Measurements from ENCODE around the gene UBE2B.

DNA sequence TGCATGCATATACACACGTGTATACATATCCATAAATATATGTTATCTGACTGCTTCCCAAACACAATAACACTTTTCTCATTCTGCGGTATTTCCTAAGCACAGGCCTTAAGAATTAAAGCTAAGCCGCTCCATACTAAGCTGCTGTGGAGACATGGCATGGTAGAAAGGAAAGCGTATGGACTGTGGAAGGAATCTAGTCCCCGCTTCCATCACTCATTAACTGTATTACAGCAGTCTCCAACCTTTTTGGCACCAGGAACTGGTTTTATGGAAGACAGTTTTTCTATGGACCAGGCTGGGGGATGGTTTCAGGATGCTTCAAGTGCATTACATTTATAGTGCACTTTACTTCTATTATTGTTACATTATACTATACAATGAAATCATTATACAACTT, 15.7 kb upstream of the UBE2B start:
- TF ChIP-seq ELF4 (CRISPR knock-in tag; IDR thresholded peaks at IDR 0.05; ENCODE audit: low read depth) (no peak), JUN (CRISPR knock-in tag; IDR thresholded peaks at IDR 0.05) (no peak), TCF7 (CRISPR knock-in tag; IDR thresholded peaks at IDR 0.05; ENCODE audit: low read depth) (no peak)
- TF ChIP-seq, protein P1, sequence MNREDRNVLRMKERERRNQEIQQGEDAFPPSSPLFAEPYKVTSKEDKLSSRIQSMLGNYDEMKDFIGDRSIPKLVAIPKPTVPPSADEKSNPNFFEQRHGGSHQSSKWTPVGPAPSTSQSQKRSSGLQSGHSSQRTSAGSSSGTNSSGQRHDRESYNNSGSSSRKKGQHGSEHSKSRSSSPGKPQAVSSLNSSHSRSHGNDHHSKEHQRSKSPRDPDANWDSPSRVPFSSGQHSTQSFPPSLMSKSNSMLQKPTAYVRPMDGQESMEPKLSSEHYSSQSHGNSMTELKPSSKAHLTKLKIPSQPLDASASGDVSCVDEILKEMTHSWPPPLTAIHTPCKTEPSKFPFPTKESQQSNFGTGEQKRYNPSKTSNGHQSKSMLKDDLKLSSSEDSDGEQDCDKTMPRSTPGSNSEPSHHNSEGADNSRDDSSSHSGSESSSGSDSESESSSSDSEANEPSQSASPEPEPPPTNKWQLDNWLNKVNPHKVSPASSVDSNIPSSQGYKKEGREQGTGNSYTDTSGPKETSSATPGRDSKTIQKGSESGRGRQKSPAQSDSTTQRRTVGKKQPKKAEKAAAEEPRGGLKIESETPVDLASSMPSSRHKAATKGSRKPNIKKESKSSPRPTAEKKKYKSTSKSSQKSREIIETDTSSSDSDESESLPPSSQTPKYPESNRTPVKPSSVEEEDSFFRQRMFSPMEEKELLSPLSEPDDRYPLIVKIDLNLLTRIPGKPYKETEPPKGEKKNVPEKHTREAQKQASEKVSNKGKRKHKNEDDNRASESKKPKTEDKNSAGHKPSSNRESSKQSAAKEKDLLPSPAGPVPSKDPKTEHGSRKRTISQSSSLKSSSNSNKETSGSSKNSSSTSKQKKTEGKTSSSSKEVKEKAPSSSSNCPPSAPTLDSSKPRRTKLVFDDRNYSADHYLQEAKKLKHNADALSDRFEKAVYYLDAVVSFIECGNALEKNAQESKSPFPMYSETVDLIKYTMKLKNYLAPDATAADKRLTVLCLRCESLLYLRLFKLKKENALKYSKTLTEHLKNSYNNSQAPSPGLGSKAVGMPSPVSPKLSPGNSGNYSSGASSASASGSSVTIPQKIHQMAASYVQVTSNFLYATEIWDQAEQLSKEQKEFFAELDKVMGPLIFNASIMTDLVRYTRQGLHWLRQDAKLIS (CRISPR knock-in tag; IDR thresholded peaks at IDR 0.05; ENCODE audit: borderline replicate concordance): no peak
- TF ChIP-seq, protein P2, sequence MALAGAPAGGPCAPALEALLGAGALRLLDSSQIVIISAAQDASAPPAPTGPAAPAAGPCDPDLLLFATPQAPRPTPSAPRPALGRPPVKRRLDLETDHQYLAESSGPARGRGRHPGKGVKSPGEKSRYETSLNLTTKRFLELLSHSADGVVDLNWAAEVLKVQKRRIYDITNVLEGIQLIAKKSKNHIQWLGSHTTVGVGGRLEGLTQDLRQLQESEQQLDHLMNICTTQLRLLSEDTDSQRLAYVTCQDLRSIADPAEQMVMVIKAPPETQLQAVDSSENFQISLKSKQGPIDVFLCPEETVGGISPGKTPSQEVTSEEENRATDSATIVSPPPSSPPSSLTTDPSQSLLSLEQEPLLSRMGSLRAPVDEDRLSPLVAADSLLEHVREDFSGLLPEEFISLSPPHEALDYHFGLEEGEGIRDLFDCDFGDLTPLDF (CRISPR knock-in tag; IDR thresholded peaks at IDR 0.05): no peak
